GM12875 (cell line): Measurements from ENCODE around the gene GALT.

Experiments used
- H3K4me3 ChIP-seq: one replicate; pipeline ENCODE4 v1.5.1; 2011; ENCODE audit warnings: low read depth, low read length, control low read depth
- TF ChIP-seq, protein P1 (sequence below): IDR thresholded peaks from 2 replicates; pipeline ENCODE4 v1.5.1; 2011; ENCODE audit warnings: low read depth, mild to moderate bottlenecking, control low read depth, inconsistent platforms, low read length, moderate library complexity, borderline replicate concordance; ENCODE audit not compliant: insufficient read depth

Gene GALT

DNA sequence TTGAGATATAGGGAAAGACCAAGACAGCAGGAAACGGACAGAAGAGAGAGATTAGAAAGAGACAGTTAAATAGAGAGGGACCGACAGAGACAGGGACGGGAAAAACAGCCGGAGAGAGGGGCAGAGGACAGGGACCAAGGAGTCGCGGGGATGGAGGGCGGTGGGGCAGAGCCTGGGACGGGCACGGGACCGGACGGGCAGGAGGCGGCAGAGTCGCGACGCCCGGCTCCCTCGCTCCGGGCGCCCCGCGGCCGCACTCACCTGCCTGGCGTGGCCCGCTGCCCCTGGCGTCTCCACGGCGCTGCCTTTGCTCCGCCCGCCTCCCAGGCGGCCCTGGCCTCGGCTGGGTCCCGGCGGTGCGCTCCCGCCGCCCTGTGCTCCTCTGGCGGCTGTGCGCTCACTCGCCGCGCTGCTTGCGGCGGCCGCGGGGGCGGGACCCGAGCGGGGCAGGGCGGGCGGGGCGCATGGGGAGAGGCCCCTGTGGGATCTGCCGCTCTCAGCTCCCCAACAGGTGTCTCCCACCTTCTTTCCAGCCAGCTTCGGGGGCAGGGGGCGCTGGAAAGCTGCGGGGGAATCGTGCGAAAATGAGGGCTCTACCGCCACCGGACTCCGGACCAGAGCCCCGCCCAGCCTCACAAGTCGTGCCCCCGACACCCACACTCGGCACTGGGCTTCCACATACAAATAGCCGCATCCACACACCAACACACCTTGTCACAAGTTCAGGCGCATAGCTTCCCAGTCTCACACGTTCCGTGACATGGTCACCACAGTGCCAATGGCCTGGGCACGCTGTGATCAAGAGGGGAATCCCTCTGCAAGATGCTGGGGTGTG lies 17.6 kb upstream of the GALT start, which contains the start of gene ARID3C:
TSS of gene ARID3C (minus strand) at position 411 of the 835 bp plus-strand sequence. CDS start 1,052 bp downstream, outside the sequence.
- peak within 1 kb of the TSS; percentile 15 for H3K4me3 ChIP-seq
- TF ChIP-seq, protein P1, sequence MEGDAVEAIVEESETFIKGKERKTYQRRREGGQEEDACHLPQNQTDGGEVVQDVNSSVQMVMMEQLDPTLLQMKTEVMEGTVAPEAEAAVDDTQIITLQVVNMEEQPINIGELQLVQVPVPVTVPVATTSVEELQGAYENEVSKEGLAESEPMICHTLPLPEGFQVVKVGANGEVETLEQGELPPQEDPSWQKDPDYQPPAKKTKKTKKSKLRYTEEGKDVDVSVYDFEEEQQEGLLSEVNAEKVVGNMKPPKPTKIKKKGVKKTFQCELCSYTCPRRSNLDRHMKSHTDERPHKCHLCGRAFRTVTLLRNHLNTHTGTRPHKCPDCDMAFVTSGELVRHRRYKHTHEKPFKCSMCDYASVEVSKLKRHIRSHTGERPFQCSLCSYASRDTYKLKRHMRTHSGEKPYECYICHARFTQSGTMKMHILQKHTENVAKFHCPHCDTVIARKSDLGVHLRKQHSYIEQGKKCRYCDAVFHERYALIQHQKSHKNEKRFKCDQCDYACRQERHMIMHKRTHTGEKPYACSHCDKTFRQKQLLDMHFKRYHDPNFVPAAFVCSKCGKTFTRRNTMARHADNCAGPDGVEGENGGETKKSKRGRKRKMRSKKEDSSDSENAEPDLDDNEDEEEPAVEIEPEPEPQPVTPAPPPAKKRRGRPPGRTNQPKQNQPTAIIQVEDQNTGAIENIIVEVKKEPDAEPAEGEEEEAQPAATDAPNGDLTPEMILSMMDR: no peak

DNA sequence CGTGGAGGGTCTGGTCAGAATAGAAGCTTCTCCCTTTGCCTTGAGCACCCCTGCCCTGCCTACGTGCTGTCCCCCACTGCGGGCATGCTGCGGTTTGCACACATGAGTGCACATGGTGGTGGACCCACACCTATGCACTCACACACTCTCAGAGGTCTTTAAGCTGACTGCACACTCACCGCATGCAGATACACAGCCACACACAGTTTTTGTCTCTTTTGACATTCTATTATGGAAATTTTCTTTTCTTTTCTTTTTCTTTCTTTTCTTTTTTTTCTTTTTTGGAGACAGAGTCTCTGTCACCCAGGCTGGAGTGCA lies 17.0 kb upstream of the GALT start:
- TF ChIP-seq, protein P1: no peak

DNA sequence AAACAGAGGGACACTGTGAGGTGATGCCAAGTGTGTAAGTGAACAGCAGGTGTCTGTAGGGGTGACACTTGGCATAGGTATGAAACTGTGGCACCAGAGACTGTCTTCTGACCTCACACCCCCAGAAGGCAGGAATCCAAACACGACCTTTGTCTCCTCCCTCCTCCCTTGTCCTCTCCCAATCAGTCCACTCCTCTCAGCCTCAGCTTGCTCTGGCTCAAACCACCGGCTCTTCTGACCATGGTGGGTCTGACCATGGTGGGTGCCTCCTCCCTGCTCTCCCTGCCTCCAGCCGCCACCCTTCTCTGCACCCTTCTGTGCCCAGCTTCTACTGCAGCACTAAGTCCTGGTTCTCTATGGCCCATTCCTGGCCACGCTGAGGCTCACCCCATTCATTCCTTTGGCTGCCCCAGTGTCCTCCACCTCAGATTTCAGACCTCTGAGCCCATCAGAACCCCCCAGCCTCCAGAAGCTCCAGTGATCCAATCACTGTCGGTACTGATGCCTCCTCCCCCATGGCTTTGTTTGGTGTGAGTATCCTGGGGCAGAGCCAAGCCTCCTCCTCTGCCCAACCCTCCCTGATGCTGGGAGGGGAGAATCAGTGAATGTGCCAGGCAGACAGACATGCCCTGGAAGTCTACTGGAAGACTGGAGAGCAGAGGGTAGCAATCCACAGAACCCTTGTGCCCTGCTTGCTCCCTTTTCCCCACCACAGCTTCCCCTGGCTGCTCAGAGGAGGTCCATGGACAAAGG lies 15.9 kb upstream of the GALT start:
- TF ChIP-seq, protein P1: no peak
- no peak overlapping the region for H3K4me3 ChIP-seq

More for the DNA sequence above, 17.0 kb upstream of the GALT start:
- no peak overlapping the region for H3K4me3 ChIP-seq

DNA sequence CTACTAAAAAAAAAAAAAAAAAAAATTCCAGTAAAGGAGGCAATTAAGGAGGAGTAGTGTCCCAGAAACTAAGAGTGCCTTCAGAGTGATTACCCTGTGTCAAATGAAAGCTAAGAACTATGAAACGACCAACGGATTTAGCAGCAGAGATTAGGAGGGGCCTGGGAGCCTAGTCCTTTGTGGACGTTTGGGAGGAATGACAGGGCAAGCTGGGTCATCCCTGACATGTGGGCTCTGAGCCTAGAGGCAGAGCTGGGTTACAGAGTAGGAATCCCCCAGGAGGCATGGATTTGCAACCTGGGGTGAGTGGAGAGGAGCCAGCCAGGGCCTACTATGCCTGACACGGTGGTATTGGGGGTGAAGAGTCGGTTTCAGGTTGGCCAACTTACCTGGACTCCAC lies 13.3 kb upstream of the GALT start:
- TF ChIP-seq, protein P1: no peak

DNA sequence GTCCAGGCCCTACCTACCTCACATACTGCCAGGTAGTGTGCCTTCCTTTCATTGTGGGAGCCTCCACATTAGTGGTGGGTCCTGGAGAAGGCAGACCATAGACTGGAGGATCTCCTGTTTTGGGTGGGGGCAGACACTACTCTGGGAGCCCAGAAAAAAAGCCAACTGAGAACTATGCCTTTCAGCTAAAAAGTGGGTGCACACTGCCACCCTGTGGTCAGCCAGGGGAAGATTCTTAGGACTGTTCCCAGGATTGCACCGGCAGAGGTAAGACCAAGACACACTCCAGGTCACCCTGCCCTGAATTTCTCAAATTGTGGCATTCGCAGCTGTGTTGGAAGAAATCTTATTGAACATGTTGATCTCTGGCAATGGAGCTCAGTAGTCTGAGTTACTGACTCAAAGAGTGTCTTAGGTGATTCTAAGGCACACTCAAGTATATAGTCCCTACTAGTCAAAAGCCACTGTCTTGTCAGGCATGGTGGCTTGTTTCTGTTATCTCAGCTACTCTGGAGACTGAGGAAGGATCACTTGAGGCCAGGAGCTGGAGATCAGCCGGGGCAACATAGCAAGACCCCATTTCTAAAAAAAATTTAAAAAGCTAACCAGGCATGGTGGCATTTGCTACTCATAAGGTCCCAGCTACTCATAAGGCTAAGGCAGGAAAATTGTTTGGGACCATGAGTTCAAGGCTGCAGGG lies 12.5 kb upstream of the GALT start:
- TF ChIP-seq, protein P1: peak; percentile 80
- no peak overlapping the region for H3K4me3 ChIP-seq

More for the DNA sequence above, 13.3 kb upstream of the GALT start:
- no peak overlapping the region for H3K4me3 ChIP-seq

DNA sequence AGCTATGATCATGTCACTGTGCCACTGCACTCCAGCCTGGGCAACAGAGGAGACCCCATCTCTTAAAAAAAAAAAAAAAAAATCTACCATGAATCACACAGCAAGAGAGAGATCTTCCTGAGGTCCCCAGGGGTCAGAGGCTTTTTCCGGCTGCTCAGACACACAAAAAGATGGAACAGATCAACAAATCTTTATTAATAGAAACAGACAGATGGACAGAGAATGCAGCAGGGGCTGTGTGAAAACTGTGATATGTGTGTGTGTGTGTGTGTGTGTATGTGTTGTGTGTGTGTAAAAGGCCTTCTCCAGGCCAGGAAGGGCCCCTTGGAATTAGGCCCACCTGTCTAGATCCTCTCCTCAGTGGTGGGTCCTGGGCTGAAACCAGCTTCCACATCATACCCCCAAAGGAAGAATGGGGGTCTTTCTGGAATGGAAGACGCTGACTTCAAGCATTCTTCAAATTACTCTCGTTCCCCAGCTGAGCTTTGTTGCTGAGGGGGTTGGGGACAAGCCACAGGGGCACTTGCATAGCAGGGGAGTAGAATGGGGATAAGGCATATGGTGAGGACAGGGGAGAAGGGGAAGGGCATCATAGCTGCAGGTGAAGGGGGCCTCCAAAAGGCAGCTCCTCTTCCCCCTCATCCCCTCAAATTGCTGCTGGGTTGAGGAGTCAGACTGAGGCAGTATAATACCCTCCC lies 11.8 kb upstream of the GALT start:
- TF ChIP-seq, protein P1: no peak
- H3K4me3 ChIP-seq: no peak overlapping the region
